HG02943 (cell line): ENCODE results near the gene KLHDC8A.

ENCODE experiments used
- ATAC-seq: cut with Tn5 transposase; IDR thresholded peaks from one replicate; pipeline ENCODE4 v1.9.1; 2021; ENCODE audit warnings: mild to moderate bottlenecking, low read depth, moderate library complexity; ENCODE audit not compliant: unreplicated experiment

KLHDC8A gene

DNA sequence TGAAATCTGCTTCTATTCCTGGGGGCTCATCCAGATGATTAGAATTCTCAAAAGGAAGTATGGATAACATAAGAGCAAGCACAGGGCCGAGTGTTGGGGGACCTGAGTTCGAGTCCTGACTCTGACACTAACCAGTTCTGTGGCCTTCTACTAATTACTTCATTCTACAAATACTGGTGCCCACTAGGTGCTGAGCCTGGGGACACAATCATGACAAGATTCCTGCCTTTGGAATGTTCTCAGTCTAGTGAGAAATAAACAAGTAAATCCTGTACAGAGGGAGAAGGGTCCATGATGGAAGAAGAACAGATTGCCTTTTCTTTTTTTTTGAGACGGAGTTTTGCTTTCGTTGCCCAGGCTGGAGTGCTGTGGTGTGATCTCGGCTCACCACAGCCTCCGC, 32.9 kb downstream of the KLHDC8A start:
- ATAC-seq = no peak

DNA sequence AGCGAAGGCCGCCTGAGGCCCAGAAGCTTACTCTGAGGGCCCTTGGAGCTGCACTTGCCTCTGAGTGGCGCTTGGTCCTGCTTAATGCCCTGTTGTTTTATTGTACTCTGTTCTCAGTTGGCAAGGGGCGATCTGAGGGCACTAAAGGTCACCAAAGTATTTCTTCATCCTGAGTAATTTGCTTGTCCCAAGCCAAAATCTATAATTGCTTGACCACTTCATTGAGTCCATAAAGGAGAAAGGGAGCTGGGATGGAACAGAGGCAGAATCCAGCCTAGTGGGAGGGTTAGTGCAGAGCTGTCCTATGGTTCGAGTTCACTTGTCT, 34.8 kb downstream of the KLHDC8A start:
- no peak for ATAC-seq

DNA sequence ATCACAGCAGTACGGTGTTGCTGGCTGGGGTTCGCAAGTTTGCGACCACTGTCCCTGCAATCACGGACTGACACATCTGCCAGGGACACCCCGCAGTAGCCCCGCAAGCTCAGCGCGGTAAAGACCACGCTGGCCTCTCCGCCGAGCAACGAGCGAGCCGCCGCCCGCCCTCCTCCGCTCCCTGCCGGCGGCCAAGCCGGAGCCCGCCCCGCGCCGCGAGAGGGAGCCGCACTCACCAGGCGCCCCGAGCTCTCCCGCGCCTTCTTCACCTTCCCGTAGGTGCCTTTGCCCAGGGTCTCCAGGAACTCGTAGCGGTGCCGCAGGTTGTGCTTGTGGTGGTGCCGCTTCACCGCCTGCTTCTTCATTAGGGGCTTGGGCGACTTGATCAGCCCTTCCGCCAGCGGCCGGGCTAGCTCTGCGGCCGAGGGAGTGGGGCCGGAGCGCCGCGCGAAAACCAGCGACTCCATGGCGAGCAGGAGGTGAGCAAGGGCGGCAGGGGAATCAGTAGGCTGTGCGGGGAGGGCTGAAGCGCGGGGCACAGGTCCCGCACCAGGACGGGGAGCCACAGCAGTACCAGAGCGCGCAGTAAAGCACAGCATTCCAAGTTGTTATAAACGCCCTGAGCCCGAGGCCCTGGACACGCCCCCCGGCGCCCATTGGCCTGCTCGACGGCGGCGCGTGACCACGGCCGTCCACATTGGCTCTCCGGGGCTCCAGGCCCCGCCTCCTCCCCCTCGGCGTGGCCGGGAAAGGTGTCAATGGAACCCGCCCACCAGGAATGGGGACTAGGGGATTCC, 35.4 kb downstream of the KLHDC8A start, which contains the start of gene NUAK2:
Gene NUAK2, minus strand, starts transcription at position 584 of the 797 bp plus-strand sequence. Its CDS starts 117 bp downstream, at position 467.
- ATAC-seq = no peak

- ATAC-seq = no peak
These were observed 37.4 kb downstream of the KLHDC8A start for GRCh38 chr1:205319081-205320018.

DNA sequence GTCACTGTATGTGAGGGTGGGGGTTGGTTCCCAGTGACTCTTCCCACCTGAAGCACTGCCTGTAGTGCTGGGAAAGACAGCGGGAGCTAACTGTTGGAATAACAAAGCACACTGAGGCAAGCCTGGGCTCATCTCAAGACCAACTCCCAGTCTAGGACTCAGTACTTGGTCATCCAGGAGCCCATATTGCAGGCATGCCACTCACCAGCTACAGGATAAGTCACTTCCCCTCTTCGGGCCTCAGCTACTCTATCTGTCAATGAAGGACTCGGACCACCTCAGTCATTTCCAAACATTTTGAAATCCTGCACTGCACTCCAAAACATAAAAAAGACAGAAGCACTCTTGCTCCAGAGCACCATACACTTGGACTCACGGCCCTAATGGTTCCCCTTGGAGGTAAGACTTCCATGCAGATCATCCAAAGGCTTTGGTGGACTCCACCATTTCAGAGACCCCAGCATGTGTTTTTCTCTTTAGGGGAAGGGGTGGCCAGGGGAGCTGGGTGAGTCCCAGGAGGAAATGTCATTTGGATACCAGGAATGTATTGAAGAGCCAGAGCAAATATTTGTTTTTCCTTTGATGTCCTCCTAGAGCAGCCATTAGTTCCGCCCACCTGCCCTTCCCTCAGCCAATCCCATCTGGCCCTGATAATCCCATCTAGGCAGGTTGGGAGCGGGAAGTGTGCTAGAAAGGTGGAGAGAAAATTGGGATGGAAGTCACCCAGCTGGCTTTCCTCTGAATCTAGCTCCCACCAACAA, 38.3 kb downstream of the KLHDC8A start:
- ATAC-seq = no peak

DNA sequence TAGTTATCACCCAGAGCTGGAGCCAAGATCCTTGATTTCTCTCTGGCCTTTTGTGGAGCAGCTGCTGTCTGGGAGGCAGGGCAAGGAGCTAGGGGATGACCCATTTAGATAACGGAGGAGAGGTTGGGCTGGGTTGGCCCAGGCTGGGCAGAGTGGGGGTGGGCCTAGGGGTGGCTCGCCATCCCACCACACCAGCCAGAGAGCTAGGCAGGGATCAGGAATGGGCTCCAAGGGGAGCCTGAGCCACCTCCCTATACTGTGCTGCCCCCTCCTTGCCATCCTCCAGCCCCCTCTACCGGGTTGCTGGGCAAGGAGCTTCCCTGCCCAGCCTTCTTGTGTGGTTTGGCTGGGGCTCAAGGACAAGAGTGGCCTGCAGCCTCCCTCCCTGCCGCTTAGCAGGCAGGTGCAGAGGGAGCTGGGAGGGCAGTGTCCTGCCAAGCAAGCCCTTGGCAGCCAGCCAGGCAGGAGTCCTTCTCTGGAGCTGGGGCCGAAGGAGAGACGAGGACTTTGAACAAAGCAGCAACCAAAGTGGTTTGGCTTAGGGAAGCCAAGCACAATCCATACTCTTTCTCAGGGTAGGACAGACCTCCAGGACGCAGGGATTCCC, 39.3 kb downstream of the KLHDC8A start:
- no peak for ATAC-seq

GRCh38 chr1:205316161-205316566, 40.6 kb downstream of the KLHDC8A start:
- ATAC-seq = no peak

GRCh38 chr1:205315008-205315618, 41.6 kb downstream of the KLHDC8A start:
- ATAC-seq = no peak

DNA sequence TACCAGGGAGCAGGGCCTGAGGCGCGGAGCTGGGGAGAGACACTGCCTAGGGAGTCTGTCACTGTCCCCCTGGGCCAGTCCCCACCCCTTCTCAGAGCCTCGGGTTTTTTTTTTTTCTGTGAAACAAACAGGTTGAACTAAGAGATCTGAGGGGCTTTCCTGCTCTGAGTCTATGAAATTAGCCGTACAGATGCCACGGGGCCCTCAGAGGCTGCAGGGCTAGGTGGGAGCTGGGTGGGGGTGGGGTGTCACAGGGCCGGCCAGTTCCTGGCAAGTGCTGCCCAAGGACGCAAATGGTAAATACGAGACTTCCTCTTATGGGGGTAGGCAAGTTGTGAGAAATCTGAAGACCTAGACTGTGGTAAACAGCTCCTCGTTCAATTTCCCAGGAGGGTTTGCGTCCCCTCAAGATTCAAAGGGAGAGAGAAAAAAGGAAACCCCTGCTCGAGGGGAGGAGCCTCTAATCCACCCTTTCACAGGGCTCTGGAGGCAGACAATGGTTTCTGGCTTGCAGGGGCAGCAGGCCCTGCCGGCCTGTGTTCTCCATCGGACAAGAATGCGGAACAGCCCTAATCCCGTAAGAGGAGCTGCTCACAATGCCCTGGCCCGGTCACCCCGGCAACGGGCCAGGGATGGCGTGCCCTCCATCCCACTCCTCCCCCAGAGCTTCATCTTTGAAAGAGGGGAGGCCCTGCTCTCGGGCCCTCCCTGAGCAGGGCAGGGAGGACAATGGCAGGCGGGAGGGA, 43.0 kb downstream of the KLHDC8A start:
- no peak for ATAC-seq

- ATAC-seq = no peak
These were observed 43.7 kb downstream of the KLHDC8A start for GRCh38 chr1:205312866-205313562.

- no peak for ATAC-seq
These were observed 45.6 kb downstream of the KLHDC8A start for GRCh38 chr1:205310976-205311704.

- ATAC-seq = no peak
These were observed 47.0 kb downstream of the KLHDC8A start for GRCh38 chr1:205309741-205310140.

DNA sequence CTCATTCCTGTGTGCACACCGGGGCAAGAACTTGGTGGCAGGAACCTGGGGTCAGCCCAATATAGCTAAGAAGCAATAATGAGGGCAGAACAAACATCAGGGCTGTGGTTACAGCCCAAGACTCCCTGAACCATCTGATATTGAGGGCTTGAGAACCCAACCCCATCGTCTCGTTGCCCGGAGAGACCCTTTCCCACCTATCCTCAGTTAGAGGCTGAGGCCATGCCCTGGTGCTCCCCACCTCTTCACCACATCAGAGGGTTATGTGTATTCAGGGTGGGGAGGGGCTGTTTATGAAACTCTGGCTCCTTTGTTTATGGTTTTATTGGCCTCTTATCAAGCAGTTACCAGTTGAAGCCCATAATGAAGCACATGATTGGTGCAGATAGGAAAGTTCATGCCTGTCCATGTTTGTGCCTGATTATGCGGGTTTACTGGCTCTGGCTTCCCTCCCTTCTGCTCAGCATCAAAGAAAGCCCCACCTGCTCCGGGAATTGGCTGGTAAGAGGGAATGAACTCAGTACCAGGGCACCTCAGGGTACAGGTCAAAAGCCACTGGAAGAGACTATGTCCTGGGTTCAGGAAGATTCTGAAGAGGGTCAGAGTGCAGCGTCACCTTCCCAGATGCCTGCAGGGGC, 49.7 kb downstream of the KLHDC8A start:
- no peak for ATAC-seq

DNA sequence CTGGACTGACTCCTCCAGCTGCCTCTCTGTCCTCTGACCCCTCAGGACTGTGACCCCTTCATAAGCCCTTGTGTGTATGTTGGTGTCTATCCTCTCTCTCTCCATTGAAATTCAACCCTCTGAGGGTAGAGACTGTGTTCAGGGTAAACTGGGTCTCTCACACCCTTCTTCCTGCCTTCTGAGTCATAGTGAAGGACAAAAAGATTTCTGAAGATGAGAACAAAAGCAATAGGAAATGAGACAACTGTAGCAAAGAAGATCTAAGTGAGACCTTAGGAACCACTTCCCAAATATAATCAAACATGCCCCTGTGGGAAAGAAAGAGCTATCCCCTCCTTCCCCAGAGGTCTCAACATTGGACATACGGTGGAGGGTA, 52.0 kb downstream of the KLHDC8A start:
- no peak for ATAC-seq

DNA sequence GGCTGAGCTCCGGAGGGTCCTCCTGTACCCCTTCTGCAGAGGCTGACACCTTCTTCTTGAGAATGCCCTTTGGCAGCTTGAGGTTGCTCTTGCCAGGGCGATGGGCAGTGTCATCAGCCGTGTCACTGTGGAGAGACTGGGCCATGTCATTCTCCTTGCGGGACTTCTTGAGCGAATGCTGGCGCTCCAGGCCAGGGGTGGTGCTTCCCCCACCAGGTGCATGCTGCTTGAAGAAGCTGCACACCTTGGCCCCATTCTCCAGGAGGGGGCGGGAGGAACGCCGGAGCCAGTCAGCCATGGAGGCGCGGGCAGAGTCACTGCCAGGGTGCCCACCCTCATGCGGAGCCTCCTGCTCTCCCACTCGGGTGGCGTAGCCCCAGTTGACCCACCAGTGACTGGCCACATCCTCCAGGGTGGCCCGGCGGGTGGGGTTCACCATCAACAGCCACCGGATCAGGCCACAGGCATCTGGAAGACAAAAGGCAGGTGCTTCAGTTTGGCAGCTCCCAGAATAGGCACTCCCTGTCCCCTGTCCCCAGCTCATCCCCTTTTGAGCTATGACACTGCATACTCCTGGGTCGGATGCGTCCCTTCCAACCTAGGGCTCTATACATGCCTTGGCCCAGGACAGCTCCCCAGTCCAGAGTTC, 52.6 kb downstream of the KLHDC8A start:
- no peak for ATAC-seq

DNA sequence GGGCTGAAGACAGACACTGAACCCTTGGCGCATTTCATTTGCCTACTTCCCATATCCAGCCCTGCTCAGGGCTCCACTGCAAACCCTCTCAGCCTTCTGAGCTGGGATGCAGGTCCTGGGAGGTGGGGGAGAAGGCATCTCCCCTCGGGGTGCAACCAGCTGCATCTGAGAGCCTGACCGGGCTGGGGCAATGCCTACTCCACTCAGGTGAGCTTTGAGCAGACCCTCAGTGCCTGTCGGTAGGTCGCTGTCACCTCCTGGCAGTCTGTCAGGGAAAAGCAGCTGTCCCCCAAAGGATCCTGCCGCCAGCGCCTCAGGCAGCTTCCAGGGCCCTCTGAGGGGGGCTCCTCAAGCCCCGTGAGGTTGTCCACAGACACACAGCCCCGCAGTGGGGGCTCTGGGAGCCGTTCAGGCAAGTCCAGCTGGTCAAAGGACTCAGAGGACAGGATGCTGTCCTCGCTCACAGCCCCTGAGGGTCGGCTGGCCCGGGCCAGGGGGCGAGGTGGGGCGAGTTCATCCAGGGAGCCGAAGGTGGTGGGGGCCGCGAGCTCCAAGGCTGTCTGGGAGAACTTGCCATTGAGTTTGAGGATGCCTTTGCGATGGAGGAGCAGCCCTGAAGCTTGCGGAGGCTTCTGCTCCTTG, 53.4 kb downstream of the KLHDC8A start:
- no peak for ATAC-seq
